Thoracic aorta (tissue), 2 donors: ENCODE data around the gene VIL1. TPM values are rescaled to one million over a fixed set of nuclear protein-coding genes. Genes with fewer than 3 reads are reported as not detected.

Experiments
- ATAC-seq: fragments of 150-250 bp; one replicate; pipeline ENCODE4 v1.8.0; 2017; ENCODE audit warnings: low read depth; ENCODE audit not compliant: insufficient number of reproducible peaks, low FRiP score
- DNase-seq: peaks from one replicate; pipeline ENCODE4 v3.0.0-alpha.2; 2020; ENCODE audit warnings: low spot score
- H3K27ac ChIP-seq, 2 donors: fragments of 200-600 bp; sonication (generic); 1 replicate in 1 of 2; 2 replicates in 1 of 2; pipeline ENCODE4 v1.5.1; 2016; ENCODE audit warnings: mild to moderate bottlenecking in 2 of 2, moderate library complexity in 2 of 2
- H3K27me3 ChIP-seq: fragments of 200-600 bp; sonication (generic); replicated peaks from 2 replicates; pipeline ENCODE4 v1.6.0; 2016; ENCODE audit warnings: mild to moderate bottlenecking; ENCODE audit not compliant: insufficient read depth
- H3K36me3 ChIP-seq: fragments of 200-600 bp; sonication (generic); one replicate; pipeline ENCODE4 v1.5.1; 2016
- H3K4me1 ChIP-seq, 2 donors: fragments of 200-600 bp; sonication (generic); 1 replicate in 1 of 2; 2 replicates in 1 of 2; pipeline versions ENCODE4 v1.5.1 to v1.6.0; 2016; ENCODE audit warnings: low read depth in 2 of 2, mild to moderate bottlenecking in 1 of 2; ENCODE audit not compliant: control insufficient read depth in 1 of 2
- H3K4me3 ChIP-seq: fragments of 200-600 bp; sonication (generic); 2 replicates; pipeline ENCODE4 v1.5.1; 2016; ENCODE audit warnings: mild to moderate bottlenecking
- H3K9me3 ChIP-seq: fragments of 200-600 bp; sonication (generic); 2 replicates; pipeline ENCODE4 v1.5.1; 2016
- CTCF ChIP-seq: fragments of 200-600 bp; sonication (generic); IDR thresholded peaks from one replicate; pipeline ENCODE4 v1.5.1; 2019; ENCODE audit warnings: antibody characterized with exemption
- total RNA-seq, 2 donors: library from RNA; depleted of rRNA; stranded (reverse); fragments of >200 nt; gene quantifications; one replicate each; pipeline versions ENCODE4 v1.1.0 to v1.2.3, GENCODE V29; 2016

Gene VIL1
- total RNA-seq, 2 donors from 2014 or later: 3.6 TPM; not detected in 1

- Histone ChIP-seq H3K27me3 (no peaks in the 10 kb centered on the region), H3K4me3 (no peak overlapping the region), H3K9me3 (no peaks in the 10 kb centered on the region), H3K27ac (no peak overlapping the region), H3K36me3 (no peaks in the 10 kb centered on the region), H3K4me1 (peaks cover 5 to 16% of the 10 kb centered on the region in 2 donors)
- DNase-seq: no peak
- no peak for TF ChIP-seq CTCF
- no peak for ATAC-seq
These were observed 27.7 kb upstream of the VIL1 start for GRCh38 chr2:218391202-218391601.

GRCh38 chr2:218392459-218392858, 26.5 kb upstream of the VIL1 start:
- no peak for TF ChIP-seq CTCF
- DNase-seq: no peak
- ATAC-seq: no peak
- peaks cover 5 to 16% of the 10 kb centered on the region in 2 donors for H3K4me1 ChIP-seq
- no peaks in the 10 kb centered on the region for H3K36me3 ChIP-seq
- no peaks in the 10 kb centered on the region for H3K27me3 ChIP-seq
- no peaks in the 10 kb centered on the region for H3K9me3 ChIP-seq
- no peak overlapping the region for H3K4me3 ChIP-seq
- no peak overlapping the region for H3K27ac ChIP-seq

- DNase-seq: no peak
- TF ChIP-seq CTCF: no peak
These were observed 25.9 kb upstream of the VIL1 start for GRCh38 chr2:218392891-218393462.

GRCh38 chr2:218393750-218394290, 25.1 kb upstream of the VIL1 start:
- H3K27ac ChIP-seq: no peak overlapping the region

More at GRCh38 chr2:218392891-218393462, 25.9 kb upstream of the VIL1 start:
- no peaks in the 10 kb centered on the region for H3K36me3 ChIP-seq
- no peak for ATAC-seq
- no peak overlapping the region for H3K27ac ChIP-seq
- H3K4me1 ChIP-seq: peaks cover 5 to 13% of the 10 kb centered on the region in 2 donors
- no peaks in the 10 kb centered on the region for H3K9me3 ChIP-seq
- H3K4me3 ChIP-seq: no peak overlapping the region
- H3K27me3 ChIP-seq: no peaks in the 10 kb centered on the region

More at GRCh38 chr2:218393750-218394290, 25.1 kb upstream of the VIL1 start:
- ATAC-seq (no peak), DNase-seq (no peak)
- Histone ChIP-seq H3K4me3 (no peak overlapping the region), H3K9me3 (no peaks in the 10 kb centered on the region), H3K36me3 (no peaks in the 10 kb centered on the region), H3K4me1 (peaks cover 5 to 14% of the 10 kb centered on the region in 2 donors), H3K27me3 (no peaks in the 10 kb centered on the region)
- no peak for TF ChIP-seq CTCF
